HG02623 (cell line): ENCODE results near the gene GNG2.

Source experiments
- ATAC-seq: cut with Tn5 transposase; IDR thresholded peaks from one replicate; pipeline ENCODE4 v1.9.1; 2021; ENCODE audit warnings: moderate library complexity; ENCODE audit not compliant: unreplicated experiment

GNG2 gene

GRCh38 chr14:51884086-51884927 lies 23.9 kb downstream of the GNG2 start:
- peak; percentile 53 for ATAC-seq

- no peak for ATAC-seq
Observed at GRCh38 chr14:51889851-51890250, 29.4 kb downstream of the GNG2 start.

DNA sequence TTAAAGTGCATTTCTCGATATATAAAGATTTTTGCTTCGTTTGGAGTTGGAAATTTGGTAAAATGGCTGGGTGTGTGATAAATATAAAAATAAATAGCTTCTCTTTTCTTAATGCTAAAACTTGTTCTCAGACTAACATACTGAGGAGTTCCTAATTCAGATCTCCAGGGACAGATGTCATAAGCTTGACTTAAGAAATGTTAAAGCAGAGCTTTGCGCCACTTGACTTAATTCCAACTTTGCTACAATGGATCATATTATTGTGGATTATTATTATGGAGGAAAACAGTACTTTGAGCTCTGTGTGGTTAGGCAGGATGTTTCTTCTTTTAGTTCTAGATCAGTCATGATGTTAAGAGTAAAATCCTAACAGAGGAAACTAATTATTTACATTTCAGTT lies 33.8 kb downstream of the GNG2 start:
- no peak for ATAC-seq

DNA sequence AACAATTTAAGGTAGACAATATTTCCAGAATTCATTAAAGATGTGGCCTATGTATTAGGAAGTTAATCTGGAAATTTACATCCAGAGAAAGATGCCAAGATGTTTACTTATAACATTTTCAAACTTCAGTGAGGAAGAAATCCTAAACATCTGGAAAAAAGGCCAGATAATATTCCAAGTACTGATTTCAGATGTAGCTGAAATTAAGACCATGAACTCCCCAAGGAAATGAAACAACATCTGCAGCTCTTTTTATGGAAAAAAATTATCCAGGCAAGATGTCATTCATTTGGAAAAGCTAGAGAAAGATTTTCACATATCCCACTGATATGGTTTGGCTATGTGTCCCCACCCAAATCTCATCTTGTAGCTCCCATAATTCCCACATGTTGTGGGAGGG lies 35.0 kb downstream of the GNG2 start:
- no peak for ATAC-seq

- no peak for ATAC-seq
Observed at GRCh38 chr14:51897791-51898355, 37.5 kb downstream of the GNG2 start.

GRCh38 chr14:51901475-51902024 lies 41.1 kb downstream of the GNG2 start:
- no peak for ATAC-seq

DNA sequence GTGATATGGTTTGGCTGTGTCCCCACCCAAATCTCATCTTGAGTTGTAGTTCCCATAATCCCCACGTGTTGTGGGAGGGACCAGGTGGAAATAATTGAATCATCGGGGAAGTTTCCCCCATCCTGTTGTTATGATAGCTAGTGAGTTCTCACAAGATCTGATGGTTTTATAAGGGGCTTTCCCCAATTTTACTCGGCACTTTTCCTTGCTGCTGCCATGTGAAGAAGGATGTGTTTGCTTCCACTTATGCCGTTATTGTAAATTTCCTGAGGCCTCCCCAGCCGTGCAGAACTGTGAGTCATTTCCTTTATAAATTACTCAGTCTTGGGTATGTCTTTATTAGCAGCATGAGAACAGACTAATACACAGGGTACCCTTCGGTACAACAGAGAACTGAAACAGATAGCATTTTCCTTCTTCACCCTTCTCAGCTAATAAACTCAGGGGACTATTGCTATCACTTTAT lies 45.3 kb downstream of the GNG2 start:
- peak; percentile 77 for ATAC-seq

GRCh38 chr14:51908086-51908485 lies 47.7 kb downstream of the GNG2 start:
- ATAC-seq: no peak

DNA sequence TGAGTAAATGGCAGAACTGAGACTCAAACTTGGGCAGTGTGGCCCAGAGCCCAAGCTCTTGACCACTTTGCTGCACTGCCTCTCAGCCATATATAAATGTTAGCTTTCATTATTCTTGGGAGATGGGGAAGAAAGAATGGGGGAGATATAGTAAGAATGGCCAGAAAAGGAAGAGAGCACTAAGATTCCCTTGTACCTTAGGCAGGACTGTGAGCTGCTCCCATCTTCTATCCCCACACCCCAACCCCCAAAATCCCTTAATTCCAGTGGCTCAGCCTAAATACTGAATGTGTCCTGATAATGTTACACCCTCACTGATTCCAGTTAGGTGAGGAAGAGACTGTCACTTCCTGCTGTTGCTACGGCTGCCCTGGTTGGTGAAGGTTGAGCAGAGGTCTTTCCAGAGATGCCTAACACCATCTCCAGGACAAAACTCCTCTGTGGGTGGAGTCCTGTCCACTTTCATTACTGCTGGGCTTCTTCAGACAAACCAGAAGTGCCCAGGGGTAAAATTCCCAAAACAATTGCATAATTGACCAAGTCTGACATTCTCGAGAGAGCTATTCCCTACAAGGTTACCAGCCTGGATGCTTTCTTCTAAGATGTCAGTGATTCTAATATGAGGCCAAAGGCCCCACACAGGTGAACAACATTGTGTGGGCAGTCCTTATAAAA lies 51.8 kb downstream of the GNG2 start:
- no peak for ATAC-seq

- ATAC-seq: no peak
Observed at GRCh38 chr14:51914310-51914709, 53.9 kb downstream of the GNG2 start.

DNA sequence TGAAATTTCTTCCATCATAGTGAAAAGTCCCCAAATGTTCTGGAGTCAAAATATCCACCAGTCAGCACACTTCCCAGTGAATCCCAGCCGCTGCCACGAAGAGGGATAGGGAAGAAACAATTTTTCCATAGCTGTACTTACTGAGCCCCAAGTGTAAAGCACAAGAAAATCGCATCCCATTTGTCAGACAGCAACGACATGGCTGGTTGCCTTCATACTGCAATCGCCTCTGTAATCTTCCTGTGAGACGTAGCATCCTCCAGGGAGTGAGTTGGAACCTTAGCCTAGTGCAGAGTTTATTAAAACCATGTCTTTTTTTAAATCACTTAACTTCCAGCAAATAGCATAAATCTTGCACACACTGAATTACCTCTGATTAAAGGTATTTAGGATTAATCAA lies 56.8 kb downstream of the GNG2 start:
- no peak for ATAC-seq

- no peak for ATAC-seq
Observed at GRCh38 chr14:51921026-51921425, 60.6 kb downstream of the GNG2 start.

- no peak for ATAC-seq
Observed at GRCh38 chr14:51922624-51923023, 62.2 kb downstream of the GNG2 start.

DNA sequence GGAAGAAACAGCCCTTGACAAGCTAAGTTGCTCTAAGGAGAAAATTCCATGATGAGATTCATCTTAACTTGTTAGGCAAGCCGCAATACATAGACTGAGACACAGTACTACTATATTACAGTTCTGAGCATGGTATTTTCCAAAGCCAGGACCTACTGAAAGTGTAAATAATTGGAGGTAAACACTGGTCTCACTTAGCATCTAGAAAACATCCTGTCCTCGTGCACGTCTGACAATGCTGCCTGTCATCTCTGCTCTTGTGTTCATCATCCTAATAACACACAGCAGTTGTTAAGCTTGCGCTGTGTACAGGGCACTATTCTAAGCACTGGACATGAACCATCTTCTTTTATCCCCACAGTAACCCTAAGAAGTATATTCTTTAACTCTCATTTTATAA lies 64.2 kb downstream of the GNG2 start:
- ATAC-seq: no peak

- ATAC-seq: no peak
Observed at GRCh38 chr14:51925980-51926379, 65.6 kb downstream of the GNG2 start.

DNA sequence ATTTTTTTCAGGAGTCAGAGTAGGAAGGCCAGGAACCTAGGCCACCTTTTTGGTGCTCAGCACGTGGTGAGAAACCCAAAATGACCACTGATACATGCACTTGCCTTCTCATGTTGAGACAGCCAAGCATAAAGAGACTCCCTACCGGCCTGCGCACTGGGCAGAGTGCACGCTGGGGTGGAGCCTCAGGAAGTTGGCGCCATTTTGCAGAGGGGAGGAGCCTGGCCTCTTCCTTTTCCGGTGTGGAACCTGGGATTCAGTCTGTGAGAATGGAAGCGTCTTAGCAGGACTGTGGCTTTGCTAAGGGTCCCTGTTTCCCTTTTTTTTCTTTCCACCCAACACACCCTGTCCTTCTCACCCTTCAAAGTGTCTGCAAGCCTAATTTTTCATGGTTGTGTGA lies 66.0 kb downstream of the GNG2 start:
- ATAC-seq: no peak

DNA sequence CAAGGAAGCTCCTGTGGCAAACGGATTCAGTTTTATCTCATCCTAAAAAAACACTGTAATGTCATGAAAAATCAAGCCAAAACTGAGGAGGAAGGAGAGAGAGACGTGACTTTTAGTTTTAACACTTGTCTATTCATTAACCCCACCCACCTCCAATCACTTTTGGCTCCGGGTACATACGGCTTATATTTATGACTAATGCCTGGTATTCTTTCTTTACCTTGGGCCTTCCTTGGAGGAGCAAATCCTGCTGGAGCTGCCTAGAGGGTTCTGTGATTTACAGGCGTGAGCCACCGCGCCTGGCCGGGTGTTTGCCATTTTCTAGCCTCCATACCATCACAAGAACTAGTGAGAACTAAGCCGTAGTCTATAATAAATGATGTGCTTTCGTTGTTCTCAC lies 68.2 kb downstream of the GNG2 start:
- ATAC-seq: no peak

DNA sequence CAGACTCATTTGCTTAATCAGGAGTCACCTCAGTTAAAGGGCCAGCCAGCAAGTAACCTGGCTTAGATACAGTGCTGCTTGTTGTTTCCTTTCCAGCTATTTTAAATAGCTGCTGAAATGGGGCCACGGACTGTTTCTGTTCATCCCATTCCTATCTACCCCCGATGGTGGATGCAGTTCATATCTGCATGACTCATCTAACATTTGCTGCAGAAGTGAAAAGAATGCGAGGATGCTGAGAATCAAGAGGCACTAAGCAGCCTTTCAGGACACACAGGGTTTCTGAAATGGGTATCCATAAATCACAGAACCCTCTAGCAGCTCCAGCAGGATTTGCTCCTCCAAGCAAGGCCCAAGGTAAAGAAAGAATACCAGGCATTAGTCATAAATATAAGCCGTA lies 68.8 kb downstream of the GNG2 start:
- no peak for ATAC-seq

DNA sequence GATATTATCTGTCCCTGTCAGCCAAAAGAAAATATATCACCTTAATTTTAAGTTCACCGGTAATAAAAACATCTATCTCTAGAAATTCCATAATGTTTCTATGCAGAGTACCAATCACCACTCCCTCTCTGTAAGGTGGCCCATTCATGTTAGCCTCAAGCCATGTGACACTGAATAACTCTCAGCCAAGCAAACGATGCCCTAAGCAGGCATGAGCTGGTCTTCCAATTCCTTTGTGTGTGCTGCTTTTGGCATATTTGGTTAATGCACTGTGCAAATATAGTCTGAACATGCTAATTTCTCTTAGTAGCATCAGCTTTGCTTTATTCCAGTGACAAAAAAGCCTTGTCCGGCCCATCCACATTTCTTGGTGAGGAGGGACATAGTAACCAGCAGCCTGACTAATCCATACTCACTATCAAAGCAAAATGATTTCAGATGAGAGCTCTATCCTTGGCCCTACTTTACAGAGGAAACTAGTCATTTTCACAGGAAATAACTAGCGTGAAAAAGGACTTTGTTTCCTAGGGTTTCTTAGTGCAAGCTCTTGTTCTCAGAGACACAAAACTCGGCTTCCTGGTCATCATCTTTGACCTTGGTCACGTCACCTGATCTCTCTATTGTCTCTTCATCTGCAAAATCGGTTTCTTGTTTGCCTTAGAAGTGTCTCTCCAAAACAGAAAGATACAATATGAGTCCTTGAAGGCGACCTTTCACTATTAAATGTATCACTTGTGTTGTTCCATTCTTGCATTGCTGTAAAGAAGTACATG lies 69.7 kb downstream of the GNG2 start:
- no peak for ATAC-seq

DNA sequence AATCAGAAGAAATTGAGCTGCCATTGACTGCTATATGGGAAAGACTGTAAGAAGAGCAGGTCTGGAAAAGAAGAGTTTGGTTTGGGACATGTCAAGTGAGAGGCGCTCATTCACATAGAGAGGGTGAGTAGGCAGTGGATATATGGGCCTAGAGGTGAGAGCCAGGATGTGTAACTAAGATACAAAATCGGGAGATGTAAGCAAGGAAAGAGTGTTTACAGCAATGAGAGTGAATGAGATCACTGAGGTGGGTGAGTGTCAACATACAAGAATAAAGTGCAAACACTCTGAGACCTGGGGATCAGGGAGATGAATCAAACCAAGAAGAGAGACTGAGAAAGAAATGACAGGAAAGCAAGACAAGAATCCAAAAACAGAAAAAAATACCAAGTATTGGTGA lies 70.9 kb downstream of the GNG2 start:
- ATAC-seq: no peak

DNA sequence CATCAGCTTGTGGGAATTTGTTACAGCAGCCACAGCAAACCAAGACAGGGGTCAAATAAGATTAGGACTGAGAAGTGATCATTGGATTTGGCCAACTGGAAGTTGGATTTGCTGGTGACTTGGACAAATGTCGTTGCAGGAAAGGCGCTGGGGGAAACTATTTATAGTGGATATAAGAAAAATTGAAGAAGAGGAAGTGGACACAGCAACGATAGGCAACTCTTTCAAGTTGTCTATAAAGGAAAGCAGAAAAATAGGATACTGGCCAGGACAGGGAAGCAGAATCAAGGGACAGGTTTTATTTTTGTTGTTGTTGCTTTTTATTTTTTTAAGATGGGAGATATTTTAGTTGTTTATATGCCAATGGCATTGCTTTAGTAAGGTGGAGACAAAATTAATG lies 72.8 kb downstream of the GNG2 start:
- ATAC-seq: no peak
